B cell (primary cell): ENCODE measurements around the gene C7.

Source experiments
- EZH2 ChIP-seq: IDR thresholded peaks from 2 replicates; pipeline ENCODE4 v1.6.1; 2012; ENCODE audit warnings: borderline replicate concordance, low read depth, mild to moderate bottlenecking, moderate library complexity, low read length; ENCODE audit not compliant: insufficient read depth, poor library complexity, severe bottlenecking
- TF ChIP-seq, protein P1 (sequence below): fragments of 200-600 bp; IDR thresholded peaks from one replicate; pipeline ENCODE4 v1.8.0; 2022; ENCODE audit warnings: antibody characterized with exemption, mild to moderate bottlenecking

DNA sequence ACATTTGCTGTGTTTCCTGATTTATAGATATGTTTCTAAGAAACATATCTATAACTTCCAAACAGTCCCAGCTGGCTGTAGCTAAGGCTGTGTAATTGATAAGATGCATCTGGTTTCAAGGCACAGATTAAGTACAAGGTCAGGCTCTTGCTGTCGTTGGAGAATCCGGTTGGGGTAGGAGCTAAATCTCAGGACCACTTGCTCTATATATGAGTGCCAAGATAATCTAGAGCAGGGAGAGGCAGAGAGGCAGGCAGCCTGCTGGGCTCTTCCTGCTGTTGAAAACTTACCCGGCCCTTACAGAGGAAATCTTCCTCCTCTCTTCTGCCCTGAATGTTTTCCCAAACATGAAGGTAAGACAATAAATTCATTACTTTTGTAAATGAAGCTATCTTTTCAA lies at the start of gene C7:
- TF ChIP-seq, protein P1, sequence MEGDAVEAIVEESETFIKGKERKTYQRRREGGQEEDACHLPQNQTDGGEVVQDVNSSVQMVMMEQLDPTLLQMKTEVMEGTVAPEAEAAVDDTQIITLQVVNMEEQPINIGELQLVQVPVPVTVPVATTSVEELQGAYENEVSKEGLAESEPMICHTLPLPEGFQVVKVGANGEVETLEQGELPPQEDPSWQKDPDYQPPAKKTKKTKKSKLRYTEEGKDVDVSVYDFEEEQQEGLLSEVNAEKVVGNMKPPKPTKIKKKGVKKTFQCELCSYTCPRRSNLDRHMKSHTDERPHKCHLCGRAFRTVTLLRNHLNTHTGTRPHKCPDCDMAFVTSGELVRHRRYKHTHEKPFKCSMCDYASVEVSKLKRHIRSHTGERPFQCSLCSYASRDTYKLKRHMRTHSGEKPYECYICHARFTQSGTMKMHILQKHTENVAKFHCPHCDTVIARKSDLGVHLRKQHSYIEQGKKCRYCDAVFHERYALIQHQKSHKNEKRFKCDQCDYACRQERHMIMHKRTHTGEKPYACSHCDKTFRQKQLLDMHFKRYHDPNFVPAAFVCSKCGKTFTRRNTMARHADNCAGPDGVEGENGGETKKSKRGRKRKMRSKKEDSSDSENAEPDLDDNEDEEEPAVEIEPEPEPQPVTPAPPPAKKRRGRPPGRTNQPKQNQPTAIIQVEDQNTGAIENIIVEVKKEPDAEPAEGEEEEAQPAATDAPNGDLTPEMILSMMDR: no peak
- no peak for TF ChIP-seq EZH2
